Ovary (tissue), 9 donors: ENCODE results near the gene PSTK. TPM values are rescaled to one million over a fixed set of nuclear protein-coding genes. Genes with fewer than 3 reads are reported as not detected.

Experiments
- DNase-seq, 5 donors: peaks; one replicate each; pipeline ENCODE4 v3.0.0-alpha.2; 2019 to 2020
- H3K27ac ChIP-seq, 2 donors: fragments of 200-600 bp; one replicate each; pipeline versions ENCODE4 v1.5.1 to v1.8.0; 2019 to 2022
- H3K27me3 ChIP-seq: fragments of 200-600 bp; one replicate; pipeline ENCODE4 v1.8.0; 2022
- H3K36me3 ChIP-seq: fragments of 200-600 bp; sonication (generic); one replicate; pipeline ENCODE4 v1.5.1; 2019
- H3K4me1 ChIP-seq: one replicate; pipeline ENCODE4 v1.8.1; 2013; ENCODE audit warnings: mild to moderate bottlenecking, moderate library complexity; ENCODE audit not compliant: insufficient read depth
- H3K4me3 ChIP-seq: fragments of 200-600 bp; sonication (generic); one replicate; pipeline ENCODE4 v1.5.1; 2017
- H3K9me3 ChIP-seq, 2 donors: fragments of 200-600 bp in 1 of 2; sonication (generic) in 1 of 2; one replicate each; pipeline versions ENCODE4 v1.5.1 to v1.8.1; 2013 to 2019; ENCODE audit warnings: mild to moderate bottlenecking in 1 of 2, moderate library complexity in 1 of 2
- EP300 ChIP-seq: sonication (generic); formaldehyde crosslinking; IDR thresholded peaks from one replicate; pipeline ENCODE4 v1.6.1; 2017; ENCODE audit warnings: antibody characterized with exemption
- POLR2A ChIP-seq: fragments of 450-650 bp; IDR thresholded peaks from one replicate; pipeline ENCODE4 v1.6.1; 2017; ENCODE audit warnings: antibody characterized with exemption, mild to moderate bottlenecking, moderate library complexity
- WGBS, 3 donors: extraction: QIAGEN DNeasy Blood & Tissue Kit in 1 of 3; methylation state at CpG; one replicate each; pipeline versions ENCODE4 v1.1.5 to v1.1.7; 2013 to 2017; 5-methylcytosine and 5-hydroxymethylcytosine counted together
- intact Hi-C, 4 donors: fragments of 100-400 bp; cut with DNase I; formaldehyde crosslinking; loops; one replicate each; pipeline versions ENCODE4 v1.11.0 to v1.15.1; 2022 to 2023
- polyA plus RNA-seq, 2 donors: library from polyadenylated mRNA; stranded (reverse); fragments of 200-250 nt in 1 of 2; fragments of 350-450 nt in 1 of 2; fragmentation: Illumina TruSeq in 1 of 2; extraction: RNeasy Lipid Tissue Mini Kit (QIAGEN cat#74804) in 1 of 2; gene quantifications; one replicate each; pipeline ENCODE4 v1.2.3, GENCODE V29; 2013 to 2014
- total RNA-seq, 7 donors: library from RNA; depleted of rRNA in 2 of 7; stranded (reverse); fragments of >200 nt in 2 of 7; fragmentation: NEBNext Ultra II Directional in 3 of 7; extraction: Animal tissue kit (Norgen Biotek cat#: 25700) in 3 of 7; gene quantifications; one replicate each; pipeline versions ENCODE4 v1.1.0 to v1.2.4, GENCODE V29; 2016 to 2023
- TF ChIP-seq, protein P1 (sequence below), 3 donors: fragments of 450-650 bp in 2 of 3; fragments of 200-600 bp in 1 of 3; IDR thresholded peaks; one replicate each; pipeline versions ENCODE4 v1.5.1 to v1.8.0; 2016 to 2022; ENCODE audit warnings: antibody characterized with exemption in 3 of 3, mild to moderate bottlenecking in 1 of 3
- donor health status: DM: no; HTN: no; CAD: no; lungs with moderate emphysema.
- donor health status: DM: no; HTN: no; CAD: no.
- donor health status: Bipolar disorder and iron deficiency.
- donor health status: DM: yes; HTN: yes; CAD: no.
- donor health status: DM: no; HTN: no; CAD: no.
- donor health status: DM: yes; HTN: yes; CAD: no.

PSTK gene
- total and polyA plus RNA-seq, 9 donors: 2.1 to 6.1 (median 3.4) TPM

DNA sequence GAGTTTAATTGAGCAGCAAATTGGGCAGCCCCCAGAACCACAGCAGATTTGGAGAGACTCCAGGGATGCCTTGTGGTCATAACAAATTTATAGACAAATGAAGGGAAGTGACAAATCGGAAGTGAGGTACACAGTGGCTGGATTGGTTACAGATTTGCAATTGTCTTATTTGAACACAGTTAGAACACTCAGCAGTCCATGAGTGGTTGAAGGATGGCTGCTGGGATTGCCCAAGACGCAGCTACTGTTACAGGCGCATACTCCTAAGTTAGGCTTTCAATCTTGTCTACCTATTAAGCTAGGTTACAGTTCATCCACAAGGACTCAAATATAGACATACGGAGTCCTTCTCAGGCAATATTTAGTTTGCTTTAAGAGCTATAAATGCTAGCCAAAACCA, 36.0 kb downstream of the PSTK start:
- no peaks in the 10 kb centered on the region for H3K27me3 ChIP-seq
- intact Hi-C loops: loop anchor here in 1 of 4 donors (5.0 kb wide), 1 partner anchor 1481 kb away; no protein-coding TSS in a partner anchor
- no peak overlapping the region for H3K4me3 ChIP-seq
- no peaks in the 10 kb centered on the region for H3K4me1 ChIP-seq
- no peak for DNase-seq
- no peak overlapping the region for H3K27ac ChIP-seq
- H3K9me3 ChIP-seq: no peaks in the 10 kb centered on the region
- H3K36me3 ChIP-seq: no peaks in the 10 kb centered on the region
- TF ChIP-seq POLR2A: no peak
- TF ChIP-seq, protein P1, sequence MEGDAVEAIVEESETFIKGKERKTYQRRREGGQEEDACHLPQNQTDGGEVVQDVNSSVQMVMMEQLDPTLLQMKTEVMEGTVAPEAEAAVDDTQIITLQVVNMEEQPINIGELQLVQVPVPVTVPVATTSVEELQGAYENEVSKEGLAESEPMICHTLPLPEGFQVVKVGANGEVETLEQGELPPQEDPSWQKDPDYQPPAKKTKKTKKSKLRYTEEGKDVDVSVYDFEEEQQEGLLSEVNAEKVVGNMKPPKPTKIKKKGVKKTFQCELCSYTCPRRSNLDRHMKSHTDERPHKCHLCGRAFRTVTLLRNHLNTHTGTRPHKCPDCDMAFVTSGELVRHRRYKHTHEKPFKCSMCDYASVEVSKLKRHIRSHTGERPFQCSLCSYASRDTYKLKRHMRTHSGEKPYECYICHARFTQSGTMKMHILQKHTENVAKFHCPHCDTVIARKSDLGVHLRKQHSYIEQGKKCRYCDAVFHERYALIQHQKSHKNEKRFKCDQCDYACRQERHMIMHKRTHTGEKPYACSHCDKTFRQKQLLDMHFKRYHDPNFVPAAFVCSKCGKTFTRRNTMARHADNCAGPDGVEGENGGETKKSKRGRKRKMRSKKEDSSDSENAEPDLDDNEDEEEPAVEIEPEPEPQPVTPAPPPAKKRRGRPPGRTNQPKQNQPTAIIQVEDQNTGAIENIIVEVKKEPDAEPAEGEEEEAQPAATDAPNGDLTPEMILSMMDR (IDR thresholded peaks at IDR 0.05): no peak
- no peak for TF ChIP-seq EP300
- WGBS, 3 donors: 93 to 96% (median 93%) methylated on average over 4 of the region's 4 CpGs

DNA sequence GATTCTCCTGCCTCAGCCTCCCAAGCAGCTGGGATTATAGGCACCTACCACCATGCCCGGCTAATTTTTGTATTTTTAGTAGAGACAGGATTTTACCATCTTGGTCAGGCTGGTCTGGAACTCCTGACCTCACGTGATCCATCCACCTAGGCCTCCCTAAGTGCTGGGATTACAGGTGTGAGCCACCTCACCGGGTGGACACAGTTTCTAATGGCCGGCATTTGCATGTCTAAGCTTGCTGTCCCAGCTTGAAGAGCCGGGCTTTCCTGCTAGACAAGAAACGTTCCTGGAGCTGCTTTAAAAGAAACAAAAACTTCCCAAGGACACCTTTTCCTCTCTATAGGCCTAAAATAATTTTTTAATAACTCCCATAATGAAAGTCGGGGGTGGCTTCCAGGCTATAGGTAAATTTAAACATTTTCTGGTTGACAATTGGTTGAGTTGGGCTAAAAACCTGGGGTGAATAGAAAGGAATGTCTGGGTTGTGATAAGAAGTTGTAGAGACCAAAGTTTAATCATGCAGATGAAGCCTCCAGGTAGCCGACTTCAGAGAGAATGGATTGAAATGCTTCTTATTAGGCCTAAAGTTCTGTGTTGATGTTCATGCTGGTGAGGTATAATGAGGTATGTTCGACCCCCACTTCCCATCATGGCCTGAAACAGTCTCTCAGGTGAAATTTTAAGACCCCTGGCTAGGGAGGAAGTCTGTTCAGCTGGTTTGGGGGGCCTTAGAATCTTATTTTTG, 37.4 kb downstream of the PSTK start:
- H3K4me3 ChIP-seq: no peak overlapping the region
- WGBS, 3 donors: 68 to 74% (median 72%) methylated on average over 9 of the region's 9 CpGs
- H3K36me3 ChIP-seq: no peaks in the 10 kb centered on the region
- no peaks in the 10 kb centered on the region for H3K27me3 ChIP-seq
- H3K9me3 ChIP-seq: no peaks in the 10 kb centered on the region
- no peaks in the 10 kb centered on the region for H3K4me1 ChIP-seq
- no peak for TF ChIP-seq POLR2A
- TF ChIP-seq, protein P1 (IDR thresholded peaks at IDR 0.05): no peak
- TF ChIP-seq EP300: no peak
- no peak overlapping the region for H3K27ac ChIP-seq
- DNase-seq: no peak
- intact Hi-C loops: loop anchor here in 1 of 4 donors (5.0 kb wide), 1 partner anchor 1480 kb away; no protein-coding TSS in a partner anchor

DNA sequence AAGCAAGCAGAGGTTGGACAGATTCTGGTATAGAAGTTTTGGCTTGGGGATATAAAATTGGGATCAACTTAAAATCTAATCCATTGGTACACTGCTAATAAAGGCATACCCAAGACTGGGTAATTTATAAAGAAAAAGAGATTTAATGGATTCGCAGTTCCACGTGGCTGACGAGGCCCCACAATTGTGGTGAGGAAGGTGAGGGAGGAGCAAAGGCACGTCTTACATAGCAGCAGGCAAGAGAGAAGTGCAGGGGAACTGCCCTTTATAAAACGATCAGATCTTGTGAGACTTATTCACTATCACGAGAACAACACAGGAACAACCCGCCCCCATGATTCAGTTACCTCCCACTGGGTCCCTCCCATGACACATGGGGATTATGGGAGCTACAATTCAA, 38.3 kb downstream of the PSTK start:
- H3K9me3 ChIP-seq: no peaks in the 10 kb centered on the region
- no peaks in the 10 kb centered on the region for H3K36me3 ChIP-seq
- TF ChIP-seq EP300 (no peak), POLR2A (no peak)
- TF ChIP-seq, protein P1 (IDR thresholded peaks at IDR 0.05): no peak
- no peaks in the 10 kb centered on the region for H3K4me1 ChIP-seq
- no peak for DNase-seq
- no peaks in the 10 kb centered on the region for H3K27me3 ChIP-seq
- H3K4me3 ChIP-seq: no peak overlapping the region
- WGBS, 3 donors: 84 to 87% (median 85%) methylated on average over 7 of the region's 7 CpGs
- no peak overlapping the region for H3K27ac ChIP-seq
- intact Hi-C loops: loop anchor here in 1 of 4 donors (5.0 kb wide), 1 partner anchor 1479 kb away; no protein-coding TSS in a partner anchor

DNA sequence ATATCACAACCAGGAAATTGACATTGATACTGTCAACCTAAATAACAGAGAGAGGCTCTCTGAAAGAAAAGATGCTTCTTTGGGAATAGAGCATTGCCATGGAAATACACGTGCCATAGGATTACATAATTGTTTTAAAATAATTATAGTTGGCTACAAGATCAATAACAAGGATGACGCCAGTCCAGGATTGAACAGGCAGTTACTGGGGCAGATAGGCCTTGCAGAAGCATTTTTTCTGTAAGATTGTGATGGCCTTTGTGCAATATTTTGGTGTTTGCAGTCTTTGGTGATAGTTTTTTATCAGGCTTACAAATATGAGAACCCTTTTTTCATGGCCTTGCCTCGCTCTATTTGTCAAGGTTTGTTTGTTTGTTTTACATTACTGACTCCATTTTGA, 39.1 kb downstream of the PSTK start:
- Histone ChIP-seq H3K4me3 (no peak overlapping the region), H3K9me3 (no peaks in the 10 kb centered on the region), H3K36me3 (no peaks in the 10 kb centered on the region), H3K4me1 (no peaks in the 10 kb centered on the region), H3K27ac (no peak overlapping the region), H3K27me3 (no peaks in the 10 kb centered on the region)
- DNase-seq: no peak
- intact Hi-C loops: loop anchor here in 1 of 4 donors (5.0 kb wide), 1 partner anchor 1478 kb away; no protein-coding TSS in a partner anchor
- 62 to 71% (median 67%) methylated on average over 3 of the region's 3 CpGs for WGBS, 3 donors
- TF ChIP-seq, protein P1 (IDR thresholded peaks at IDR 0.05): no peak
- TF ChIP-seq POLR2A (no peak), EP300 (no peak)
